Right ventricle myocardium superior (tissue), 1 donor: ENCODE data around the gene ITPR2. TPM values are rescaled to one million over a fixed set of nuclear protein-coding genes. Genes with fewer than 3 reads are reported as not detected.
"Not testable (repeated sequence)": the region's sequence is repeated elsewhere in the genome, so short reads cannot be mapped to it uniquely, and the experiment has no call there.

Source experiments
- ATAC-seq: fragments of 200-7000 bp; cut with Tn5 transposase; one replicate; pipeline ENCODE4 v1.9.1; 2020; ENCODE audit warnings: mild to moderate bottlenecking; ENCODE audit not compliant: poor library complexity
- DNase-seq: peaks from one replicate; pipeline ENCODE4 v3.0.0-alpha.2; 2020
- intact Hi-C: fragments of 100-400 bp; cut with DNase I; formaldehyde crosslinking; loops from one replicate; pipeline ENCODE4 v1.11.2; 2022
- total RNA-seq: library from RNA; stranded (reverse); fragmentation: NEBNext Ultra II Directional; extraction: Animal tissue kit (Norgen Biotek cat#: 25700); gene quantifications from one replicate; pipeline ENCODE4 v1.2.1, GENCODE V29; 2021
- donor health status: DM: no; HTN: yes; CAD: no; lungs with severe emphysema.

Gene ITPR2
- total RNA-seq, 1 donor from 2014 or later = 10.0 TPM

DNA sequence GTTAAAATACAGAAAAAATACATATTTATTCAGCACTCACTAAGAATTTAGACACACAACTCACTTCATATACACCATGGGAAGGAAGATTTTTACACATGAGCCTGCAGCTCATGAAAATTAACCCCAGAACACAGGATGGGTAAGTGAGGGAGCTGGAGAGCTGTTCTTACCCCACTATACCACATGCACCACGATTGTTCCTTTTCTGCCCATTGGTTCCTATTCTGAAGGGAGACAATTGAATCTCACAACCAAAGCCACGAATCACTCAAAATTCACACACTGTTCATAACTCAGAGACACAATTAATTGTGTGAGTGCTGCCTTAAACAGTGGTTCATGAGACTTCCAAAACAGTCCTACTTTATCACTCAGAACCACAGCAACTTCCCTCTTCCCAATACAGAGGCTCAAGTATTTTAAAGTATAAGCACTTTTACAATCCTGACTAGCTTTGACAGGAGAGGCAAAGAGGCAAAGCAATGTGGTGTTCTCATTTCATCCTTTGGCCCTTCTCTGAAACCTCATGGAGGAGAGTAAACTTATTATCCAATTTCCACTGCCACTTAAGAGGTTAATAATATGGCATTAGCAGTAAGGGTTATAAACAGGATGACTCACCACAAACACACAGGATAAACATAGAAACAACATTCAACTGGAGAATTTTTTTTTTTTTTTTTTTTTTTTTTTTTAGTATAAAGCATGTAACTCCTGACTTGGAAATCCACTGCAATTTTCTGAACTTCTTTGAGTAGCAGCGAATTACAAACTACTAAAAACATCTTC, 59.5 kb downstream of the ITPR2 start:
- intact Hi-C loops = no loop called here
- no peak for DNase-seq
- ATAC-seq = no peak

DNA sequence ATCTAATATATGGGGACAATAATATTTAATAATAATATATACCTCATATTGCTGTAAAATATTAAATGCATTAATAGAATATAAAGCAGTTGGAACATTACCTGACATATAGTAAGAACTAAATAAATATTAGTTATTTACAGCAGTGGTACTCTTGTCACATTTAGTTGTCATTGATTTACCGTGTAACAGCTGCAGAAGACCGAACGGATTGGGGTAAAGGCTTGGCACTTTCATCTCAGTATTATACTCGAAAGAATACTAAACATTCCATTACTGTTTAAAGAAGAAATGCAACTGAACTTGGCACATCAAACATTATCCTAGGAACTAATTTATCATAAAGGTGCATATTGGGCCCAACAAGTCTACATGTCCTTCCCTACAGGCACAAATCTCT, 61.1 kb downstream of the ITPR2 start:
- intact Hi-C loops = no loop called here
- DNase-seq = no peak

DNA sequence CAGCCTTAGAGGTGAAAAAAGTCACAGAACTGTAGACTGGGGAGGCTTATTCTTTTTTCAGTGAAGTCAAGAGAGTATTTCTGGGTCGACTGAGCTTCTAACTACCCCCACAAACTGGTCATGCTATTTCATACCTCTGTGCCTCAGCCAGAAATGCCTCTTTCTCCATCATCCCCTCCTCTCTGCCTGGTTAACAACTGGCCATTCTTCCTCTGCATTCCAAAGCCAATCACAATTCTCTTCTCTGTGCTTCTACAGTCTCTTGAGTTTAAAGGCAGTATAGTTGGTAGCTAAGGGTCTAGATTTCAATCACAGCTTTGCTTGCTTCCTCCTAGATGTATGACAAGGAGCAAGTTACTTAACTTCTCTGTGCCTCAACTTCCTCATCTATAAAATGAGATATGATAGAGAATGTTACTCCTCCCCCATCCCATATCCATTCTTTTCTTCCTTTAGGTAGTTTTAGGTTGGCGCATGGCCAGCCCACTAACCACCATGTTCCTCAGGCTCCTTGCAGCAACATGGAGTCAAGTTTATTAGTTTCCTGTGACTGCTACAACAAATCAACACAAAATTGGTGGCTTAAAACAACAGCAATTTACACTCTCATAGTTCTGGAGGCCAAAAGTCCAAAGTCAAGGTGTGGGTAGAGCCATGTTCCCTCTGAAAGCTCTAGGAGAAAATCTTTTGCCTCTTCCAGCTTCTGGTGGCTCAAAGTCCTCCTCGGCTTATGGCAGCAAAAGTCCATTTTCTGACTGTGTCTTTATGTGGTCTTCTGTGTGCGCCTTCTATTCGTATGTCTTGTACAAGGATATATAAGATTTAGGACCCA, 62.5 kb downstream of the ITPR2 start:
- intact Hi-C loops = no loop called here
- ATAC-seq (no peak), DNase-seq (peak; percentile 33)

More for the DNA sequence above, 61.1 kb downstream of the ITPR2 start:
- no peak for ATAC-seq

DNA sequence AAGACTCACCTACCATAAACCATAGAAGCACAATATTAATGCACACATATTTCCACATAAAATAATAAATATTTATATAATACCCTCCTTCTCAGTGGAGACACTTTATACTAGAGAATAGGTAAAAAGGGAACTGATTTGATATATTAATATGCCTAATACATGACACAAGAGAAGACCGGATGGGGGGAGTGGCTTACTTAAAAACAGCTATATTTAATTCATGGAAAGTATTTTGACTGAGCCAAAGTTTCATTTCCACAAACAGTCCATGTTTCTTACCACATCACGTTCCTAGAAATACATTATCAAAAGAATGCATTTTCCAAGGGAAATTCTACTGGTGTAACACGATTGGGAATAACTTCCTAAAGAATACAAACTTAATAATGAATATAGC, 63.4 kb downstream of the ITPR2 start:
- intact Hi-C loops = no loop called here
- no peak for DNase-seq
- ATAC-seq = no peak

DNA sequence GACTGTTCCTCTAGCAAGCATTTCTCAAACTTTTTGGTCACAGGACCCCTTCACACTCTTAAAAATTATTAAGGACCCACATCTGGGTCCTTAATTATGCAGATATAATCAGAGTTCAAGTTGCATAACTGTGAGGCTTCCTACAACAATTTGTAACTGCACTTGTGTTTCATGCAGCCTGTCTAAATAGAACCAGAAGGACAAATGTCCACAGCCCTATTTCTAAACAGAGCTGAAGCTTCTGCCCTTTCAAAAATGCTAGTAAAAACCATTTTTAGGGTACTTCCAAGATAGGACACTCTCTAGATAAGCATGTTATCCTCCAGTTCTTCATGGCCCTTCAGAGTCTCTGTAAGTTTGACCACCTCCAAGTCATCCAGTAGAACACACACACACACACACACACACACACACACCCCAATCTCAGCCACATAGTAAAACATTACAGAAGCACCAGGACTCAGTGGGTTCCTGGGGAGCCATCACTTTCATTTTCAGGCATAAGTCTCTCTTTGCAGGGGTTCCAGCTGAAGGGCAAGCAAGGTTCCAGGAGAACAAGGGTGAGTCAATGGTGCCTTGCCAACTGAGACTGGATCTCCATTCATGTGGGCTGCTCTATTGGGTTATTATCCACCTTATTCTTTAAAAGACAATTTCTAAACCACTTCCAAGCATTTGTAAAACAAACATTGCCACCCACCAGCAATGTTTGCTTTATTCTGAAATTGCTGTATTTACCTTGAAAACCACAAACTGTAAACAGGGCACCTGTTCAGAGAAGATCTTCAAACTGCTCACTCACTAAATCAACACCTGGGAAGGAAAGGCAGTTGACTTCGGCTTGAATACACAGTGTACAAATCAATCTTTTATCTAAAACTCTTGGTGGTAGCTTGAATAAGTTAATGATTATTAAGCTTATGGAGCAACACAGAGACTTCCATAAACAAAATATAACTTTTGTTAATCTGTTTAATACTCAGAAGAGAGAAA, 64.1 kb downstream of the ITPR2 start:
- DNase-seq (no peak), ATAC-seq (no peak)
- intact Hi-C loops = no loop called here

DNA sequence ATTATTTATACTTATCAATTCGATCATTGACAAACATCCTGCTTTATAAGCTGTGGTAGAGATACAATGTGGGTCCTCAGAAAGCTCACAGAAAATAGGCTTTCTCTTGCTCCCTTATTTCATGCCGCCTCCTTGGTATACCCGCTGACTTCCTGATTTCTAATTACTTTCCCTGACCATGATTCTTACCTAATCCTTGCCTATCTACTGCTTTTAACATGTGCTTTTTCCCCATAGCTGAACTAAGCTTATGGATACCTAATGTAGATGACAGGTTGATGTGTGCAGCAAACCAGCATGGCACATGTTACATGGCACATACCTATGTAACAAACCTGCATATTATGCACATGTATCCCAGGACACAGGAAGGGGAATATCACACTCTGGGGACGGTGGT, 65.1 kb downstream of the ITPR2 start:
- ATAC-seq (no peak), DNase-seq (no peak)

DNA sequence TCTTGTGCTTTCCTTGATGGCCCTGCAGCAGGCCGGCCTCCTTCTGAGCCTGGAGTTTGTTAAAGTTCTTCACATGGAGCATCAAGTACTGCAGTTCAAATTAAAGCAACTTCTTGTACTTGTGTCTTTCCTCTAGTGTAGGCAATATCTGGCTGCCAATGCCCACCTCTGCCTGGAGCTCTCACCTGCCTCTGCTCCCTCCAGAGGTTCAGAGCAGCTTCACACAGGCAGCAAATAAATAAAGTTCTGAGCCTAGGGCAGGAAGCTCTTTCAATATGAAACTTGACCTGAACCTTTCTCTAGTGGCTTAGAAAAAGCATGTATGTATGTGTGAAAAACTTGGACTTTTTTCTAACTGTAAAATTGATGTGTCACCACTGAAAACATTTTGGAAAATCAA, 65.9 kb downstream of the ITPR2 start:
- intact Hi-C loops = no loop called here
- DNase-seq = no peak
- ATAC-seq = no peak

More for the DNA sequence above, 65.1 kb downstream of the ITPR2 start:
- intact Hi-C loops = no loop called here

DNA sequence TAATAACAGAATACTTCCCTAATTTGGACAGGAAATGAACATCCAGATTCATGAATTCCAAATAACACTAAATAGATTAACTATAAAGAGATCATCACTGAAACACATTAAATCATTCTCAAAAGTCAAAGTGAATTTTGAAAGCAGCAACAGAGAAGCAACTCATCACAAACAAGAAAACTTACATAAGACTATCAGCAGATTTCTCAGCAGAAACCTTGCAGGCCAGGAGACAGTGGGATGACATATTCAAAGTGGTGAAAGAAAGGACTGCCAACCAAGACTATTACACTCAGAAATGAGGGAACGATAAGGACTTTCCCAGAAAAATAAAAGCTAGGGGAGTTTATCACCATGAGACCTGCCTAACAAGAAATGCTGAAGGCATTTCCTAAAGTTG, 70.8 kb downstream of the ITPR2 start:
- ATAC-seq (no peak), DNase-seq (no peak)
- intact Hi-C loops = no loop called here

DNA sequence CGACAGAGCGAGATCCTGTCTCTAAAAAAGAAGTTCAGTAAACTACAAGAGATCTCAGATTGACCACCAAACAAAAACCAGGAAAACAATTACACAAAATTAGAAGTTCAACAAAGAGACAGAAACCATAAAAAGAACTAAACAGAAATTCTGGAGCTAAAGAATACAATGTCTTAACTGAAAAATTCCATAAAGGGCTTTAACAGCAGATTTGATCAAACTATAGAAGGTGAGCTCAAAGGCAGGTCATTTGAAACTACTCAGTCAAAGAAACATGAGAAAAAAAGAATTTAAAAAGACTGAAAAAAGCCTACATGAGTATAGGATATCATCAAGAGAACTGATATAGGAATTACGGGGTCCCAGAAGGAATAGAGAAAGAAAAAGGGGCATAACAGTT, 71.2 kb downstream of the ITPR2 start:
- DNase-seq (no peak), ATAC-seq (no peak)
- intact Hi-C loops = no loop called here

DNA sequence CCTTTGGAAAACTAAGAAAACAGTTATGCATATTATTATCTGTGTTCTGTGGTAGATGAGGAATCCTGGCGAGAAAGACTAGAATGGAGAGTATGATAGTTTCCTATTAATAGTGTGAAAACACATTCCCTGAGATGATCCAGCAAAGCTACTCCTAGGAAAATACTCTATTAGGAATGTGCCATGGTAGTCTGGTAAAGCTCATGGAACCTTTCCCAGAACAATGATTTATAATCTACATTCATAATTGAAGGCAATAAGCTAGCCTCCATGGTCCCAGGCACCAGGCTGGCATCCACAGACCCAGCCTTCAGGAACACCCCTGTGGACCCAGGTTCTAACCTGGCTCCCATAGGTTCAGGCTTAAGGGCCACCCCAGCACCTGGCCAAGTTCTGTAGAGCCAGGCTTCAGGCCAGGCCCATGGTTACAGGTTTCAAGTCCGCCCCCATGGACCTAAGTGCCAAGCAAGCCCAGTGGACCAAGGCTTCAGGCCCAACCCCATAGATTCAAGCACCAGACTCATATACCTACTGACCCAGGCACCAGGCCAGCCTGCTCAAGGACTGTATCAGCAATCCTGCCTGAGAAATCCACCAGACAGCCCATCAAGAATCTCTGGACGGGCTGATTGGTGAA, 72.2 kb downstream of the ITPR2 start:
- intact Hi-C loops = no loop called here
- ATAC-seq (no peak), DNase-seq (no peak)

DNA sequence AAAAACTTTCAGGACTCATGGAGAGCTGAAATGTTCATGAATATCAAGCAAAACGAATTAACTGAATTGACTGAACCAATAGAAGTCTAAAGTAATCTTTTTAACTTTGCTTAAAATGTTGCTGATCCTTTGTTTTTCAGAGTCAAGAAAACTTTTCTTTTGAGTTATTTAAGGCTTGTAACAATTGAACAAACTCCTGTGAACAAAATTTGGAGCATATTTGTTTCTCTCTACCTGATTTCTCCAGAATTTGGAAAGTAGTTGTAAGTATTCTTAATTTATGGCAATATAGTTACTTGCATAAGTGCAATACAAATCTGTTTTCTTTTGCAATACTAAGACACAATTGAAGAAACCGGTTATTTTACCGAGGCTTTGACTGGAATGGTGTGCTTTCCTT, 77.6 kb downstream of the ITPR2 start:
- intact Hi-C loops, DNase-seq, ATAC-seq: not testable (repeated sequence)

DNA sequence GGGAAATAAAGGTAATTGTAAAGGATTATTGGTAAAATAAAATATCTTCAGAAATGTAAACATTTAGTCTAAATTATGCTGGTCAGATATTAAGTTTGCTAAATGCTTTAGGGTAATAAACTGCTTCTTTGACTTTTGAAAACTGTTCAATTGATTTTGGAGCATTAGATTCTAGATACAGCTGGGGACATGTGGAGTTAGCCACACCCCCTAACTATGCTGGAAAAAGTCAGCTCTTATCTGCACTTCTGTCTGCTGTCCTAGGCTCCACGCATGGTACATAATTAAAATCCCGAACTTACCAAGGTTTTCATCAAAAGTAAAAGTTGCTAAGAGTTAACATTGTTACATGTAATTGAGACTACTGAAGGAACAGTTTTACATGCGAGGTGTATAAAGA, 78.8 kb downstream of the ITPR2 start:
- ATAC-seq (no peak), DNase-seq (no peak)
- intact Hi-C loops = no loop called here

DNA sequence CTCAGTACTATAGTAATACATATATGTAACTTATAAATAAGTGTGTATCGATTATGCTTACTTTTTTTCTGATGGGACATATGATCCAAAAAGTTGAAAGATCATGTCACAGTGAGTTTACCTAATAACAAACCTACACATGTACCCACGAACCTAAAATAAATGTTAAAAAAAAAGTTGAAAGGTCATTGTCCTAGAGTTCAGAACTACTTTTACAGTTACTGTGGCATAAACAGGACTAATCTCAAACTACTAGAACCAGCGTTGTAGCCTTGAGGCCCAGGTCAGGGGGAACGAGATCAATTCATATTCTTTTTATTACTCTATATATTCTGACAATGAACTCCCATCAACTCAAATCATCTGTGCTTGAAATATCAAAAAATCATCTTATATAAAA, 81.8 kb downstream of the ITPR2 start:
- intact Hi-C loops = no loop called here
- DNase-seq (no peak), ATAC-seq (no peak)

DNA sequence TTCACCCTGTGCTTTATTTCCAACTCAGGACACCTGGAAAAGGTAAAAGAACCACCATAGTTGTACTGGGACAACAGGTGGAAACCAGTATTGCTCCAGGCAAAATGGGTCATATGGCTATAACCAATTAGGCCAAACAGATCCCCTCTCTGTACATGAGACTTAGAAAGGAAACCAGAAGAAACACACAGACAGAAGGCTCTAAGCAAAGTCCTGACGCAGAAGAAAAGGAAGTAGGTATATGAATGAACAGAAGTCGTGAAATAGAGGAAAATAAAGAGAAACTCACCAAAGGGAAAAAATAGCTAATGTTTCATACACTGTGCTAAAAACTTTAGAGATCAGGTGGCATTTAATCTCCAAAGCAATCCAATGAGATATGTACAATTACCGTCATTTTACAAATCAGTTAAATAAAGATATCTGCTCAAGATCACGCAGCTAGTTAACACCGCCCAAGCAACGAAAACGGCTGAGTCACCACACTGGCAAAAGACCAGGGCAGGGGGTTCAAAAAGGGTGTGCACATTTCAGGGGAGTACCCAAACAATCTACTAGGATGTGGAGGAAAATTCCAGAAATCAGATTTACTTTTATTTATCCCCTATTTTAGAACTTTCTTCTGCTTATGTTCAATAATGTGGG, 82.3 kb downstream of the ITPR2 start:
- DNase-seq = no peak
- no peak for ATAC-seq
- intact Hi-C loops = no loop called here

DNA sequence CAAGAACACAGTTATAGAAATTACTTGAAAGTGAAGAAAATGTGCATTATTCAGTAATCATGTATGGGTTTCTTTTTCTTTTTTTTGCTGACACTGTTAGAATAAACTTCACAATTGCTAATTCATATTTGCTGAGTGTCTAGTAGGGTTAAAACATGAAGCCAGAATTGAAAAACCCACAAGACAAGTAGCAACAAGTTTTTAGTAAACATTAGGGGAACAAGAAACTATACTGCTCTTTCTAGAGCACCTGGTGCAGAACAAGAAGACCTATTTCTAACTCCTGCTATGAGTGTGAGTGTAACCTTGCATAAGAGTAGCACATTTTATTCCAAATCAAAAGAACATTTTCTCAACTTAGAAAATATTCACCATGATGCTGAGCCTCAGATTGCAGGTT, 83.2 kb downstream of the ITPR2 start:
- DNase-seq (no peak), ATAC-seq (no peak)
- intact Hi-C loops = no loop called here

DNA sequence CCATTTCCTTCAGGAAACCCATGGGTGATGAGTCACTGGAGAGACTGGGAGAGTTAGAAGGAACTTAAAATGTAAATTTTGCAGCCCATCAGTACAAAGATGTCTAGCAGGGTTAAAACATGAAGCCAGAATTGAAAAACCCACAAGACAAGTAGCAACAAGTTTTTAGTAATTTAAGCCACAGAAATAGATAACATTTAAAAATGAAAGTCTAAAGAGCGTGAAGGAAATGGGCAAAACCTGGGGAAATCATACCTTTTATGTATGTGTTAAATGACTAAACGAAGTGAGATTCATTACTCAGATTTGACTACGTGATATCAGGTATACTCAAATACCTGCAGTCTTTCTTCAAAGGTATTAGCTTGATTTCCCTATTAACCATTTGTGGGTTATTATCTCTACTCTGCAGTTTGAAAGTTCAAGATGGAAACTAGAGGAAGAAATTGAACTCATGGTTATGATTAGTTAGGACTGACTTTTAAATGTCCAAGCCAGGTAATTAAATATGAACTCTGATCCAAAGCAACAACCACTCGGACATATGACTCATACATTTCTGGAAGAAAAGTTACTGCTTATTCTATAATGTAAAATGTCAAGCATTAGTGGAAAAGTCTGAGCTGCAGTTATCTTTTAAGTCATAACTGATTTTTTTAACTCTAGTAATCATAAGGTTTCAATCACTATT, 84.1 kb downstream of the ITPR2 start:
- DNase-seq (no peak), ATAC-seq (no peak)
- intact Hi-C loops = no loop called here

DNA sequence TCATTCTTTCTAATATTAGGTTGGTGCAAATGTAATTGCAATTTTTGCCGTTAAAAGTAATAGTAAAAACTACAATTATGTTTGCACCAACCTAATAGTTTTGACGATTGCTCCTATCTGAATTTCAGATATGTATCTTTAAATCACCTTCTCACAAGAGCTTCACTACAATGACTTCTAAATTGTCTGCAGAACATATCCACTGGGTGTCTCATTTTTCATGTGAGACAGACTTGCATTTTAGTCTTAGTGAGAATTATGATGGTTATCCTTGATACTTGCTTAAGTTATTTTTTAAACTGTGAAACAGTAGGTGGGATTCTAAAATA, 84.6 kb downstream of the ITPR2 start:
- intact Hi-C loops = no loop called here
- ATAC-seq (no peak), DNase-seq (no peak)
